Liver (tissue), 3 donors: Measurements from ENCODE around the gene PDE4C.

Source experiments
- EGR1 ChIP-seq, 2 donors: IDR thresholded peaks; 2 replicates each; pipeline ENCODE4 v1.6.1; 2016 to 2018; ENCODE audit warnings: antibody characterized with exemption in 2 of 2, low read depth in 2 of 2
- GABPA ChIP-seq, 2 donors: IDR thresholded peaks in 1 of 2; conservative IDR thresholded peaks in 1 of 2; 2 replicates each; pipeline ENCODE4 v1.6.1; 2016; ENCODE audit warnings: antibody characterized with exemption in 2 of 2, mild to moderate bottlenecking in 1 of 2, moderate library complexity in 1 of 2
- HNF4A ChIP-seq, 2 donors: conservative IDR thresholded peaks; 2 replicates each; pipeline ENCODE4 v1.6.1; 2016; ENCODE audit warnings: antibody characterized with exemption in 2 of 2, mild to moderate bottlenecking in 2 of 2
- JUND ChIP-seq, 2 donors: IDR thresholded peaks; 2 replicates each; pipeline ENCODE4 v1.6.1; 2016; ENCODE audit warnings: antibody characterized with exemption in 2 of 2
- RAD21 ChIP-seq, 2 donors: IDR thresholded peaks; 2 replicates each; pipeline ENCODE4 v1.6.1; 2016; ENCODE audit warnings: antibody characterized with exemption in 2 of 2, mild to moderate bottlenecking in 2 of 2
- REST ChIP-seq: IDR thresholded peaks from 2 replicates; pipeline ENCODE4 v1.6.1; 2016; ENCODE audit warnings: antibody characterized with exemption, mild to moderate bottlenecking
- RXRA ChIP-seq, 2 donors: IDR thresholded peaks; 2 replicates each; pipeline ENCODE4 v1.6.1; 2017 to 2018; ENCODE audit warnings: antibody characterized with exemption in 2 of 2, mild to moderate bottlenecking in 1 of 2
- SP1 ChIP-seq: IDR thresholded peaks from 2 replicates; pipeline ENCODE4 v1.6.1; 2018; ENCODE audit warnings: antibody characterized with exemption, mild to moderate bottlenecking
- TAF1 ChIP-seq: conservative IDR thresholded peaks from 2 replicates; pipeline ENCODE4 v1.6.1; 2016; ENCODE audit warnings: antibody characterized with exemption, mild to moderate bottlenecking
- YY1 ChIP-seq: IDR thresholded peaks from 2 replicates; pipeline ENCODE4 v1.6.1; 2016; ENCODE audit warnings: antibody characterized with exemption, mild to moderate bottlenecking
- TF ChIP-seq, protein P1 (sequence below): fragments of 150-350 bp; IDR thresholded peaks from 2 replicates; pipeline ENCODE4 v1.5.1; 2017; ENCODE audit warnings: improper control_type of control experiment, low read depth, low read length; ENCODE audit not compliant: missing input control
- TF ChIP-seq, protein P2 (sequence below): IDR thresholded peaks from 2 replicates; pipeline ENCODE4 v1.6.1; 2016; ENCODE audit warnings: antibody characterized with exemption
- TF ChIP-seq, protein P3 (sequence below): IDR thresholded peaks from 2 replicates; pipeline ENCODE4 v1.6.1; 2016; ENCODE audit warnings: antibody characterized with exemption
- TF ChIP-seq, protein P4 (sequence below): IDR thresholded peaks from 2 replicates; pipeline ENCODE4 v1.6.1; 2016; ENCODE audit warnings: antibody characterized with exemption
- donor health status: healthy.
- donor health status: healthy.

GRCh38 chr19:18190278-18190677, 36.0 kb downstream of the PDE4C start:
- TF ChIP-seq, protein P1, sequence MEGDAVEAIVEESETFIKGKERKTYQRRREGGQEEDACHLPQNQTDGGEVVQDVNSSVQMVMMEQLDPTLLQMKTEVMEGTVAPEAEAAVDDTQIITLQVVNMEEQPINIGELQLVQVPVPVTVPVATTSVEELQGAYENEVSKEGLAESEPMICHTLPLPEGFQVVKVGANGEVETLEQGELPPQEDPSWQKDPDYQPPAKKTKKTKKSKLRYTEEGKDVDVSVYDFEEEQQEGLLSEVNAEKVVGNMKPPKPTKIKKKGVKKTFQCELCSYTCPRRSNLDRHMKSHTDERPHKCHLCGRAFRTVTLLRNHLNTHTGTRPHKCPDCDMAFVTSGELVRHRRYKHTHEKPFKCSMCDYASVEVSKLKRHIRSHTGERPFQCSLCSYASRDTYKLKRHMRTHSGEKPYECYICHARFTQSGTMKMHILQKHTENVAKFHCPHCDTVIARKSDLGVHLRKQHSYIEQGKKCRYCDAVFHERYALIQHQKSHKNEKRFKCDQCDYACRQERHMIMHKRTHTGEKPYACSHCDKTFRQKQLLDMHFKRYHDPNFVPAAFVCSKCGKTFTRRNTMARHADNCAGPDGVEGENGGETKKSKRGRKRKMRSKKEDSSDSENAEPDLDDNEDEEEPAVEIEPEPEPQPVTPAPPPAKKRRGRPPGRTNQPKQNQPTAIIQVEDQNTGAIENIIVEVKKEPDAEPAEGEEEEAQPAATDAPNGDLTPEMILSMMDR = no peak
- TF ChIP-seq, protein P2, sequence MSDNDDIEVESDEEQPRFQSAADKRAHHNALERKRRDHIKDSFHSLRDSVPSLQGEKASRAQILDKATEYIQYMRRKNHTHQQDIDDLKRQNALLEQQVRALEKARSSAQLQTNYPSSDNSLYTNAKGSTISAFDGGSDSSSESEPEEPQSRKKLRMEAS = no peak
- TF ChIP-seq JUND (IDR thresholded peaks at IDR 0.05) = no peak
- TF ChIP-seq TAF1 = no peak
- no peak for TF ChIP-seq RAD21 (IDR thresholded peaks at IDR 0.05)
- TF ChIP-seq GABPA (IDR thresholded peaks at IDR 0.05 in 1 of 2, conservative IDR thresholded peaks at IDR 0.05 in 1 of 2) = no peak
- TF ChIP-seq SP1 = no peak
- TF ChIP-seq, protein P3, sequence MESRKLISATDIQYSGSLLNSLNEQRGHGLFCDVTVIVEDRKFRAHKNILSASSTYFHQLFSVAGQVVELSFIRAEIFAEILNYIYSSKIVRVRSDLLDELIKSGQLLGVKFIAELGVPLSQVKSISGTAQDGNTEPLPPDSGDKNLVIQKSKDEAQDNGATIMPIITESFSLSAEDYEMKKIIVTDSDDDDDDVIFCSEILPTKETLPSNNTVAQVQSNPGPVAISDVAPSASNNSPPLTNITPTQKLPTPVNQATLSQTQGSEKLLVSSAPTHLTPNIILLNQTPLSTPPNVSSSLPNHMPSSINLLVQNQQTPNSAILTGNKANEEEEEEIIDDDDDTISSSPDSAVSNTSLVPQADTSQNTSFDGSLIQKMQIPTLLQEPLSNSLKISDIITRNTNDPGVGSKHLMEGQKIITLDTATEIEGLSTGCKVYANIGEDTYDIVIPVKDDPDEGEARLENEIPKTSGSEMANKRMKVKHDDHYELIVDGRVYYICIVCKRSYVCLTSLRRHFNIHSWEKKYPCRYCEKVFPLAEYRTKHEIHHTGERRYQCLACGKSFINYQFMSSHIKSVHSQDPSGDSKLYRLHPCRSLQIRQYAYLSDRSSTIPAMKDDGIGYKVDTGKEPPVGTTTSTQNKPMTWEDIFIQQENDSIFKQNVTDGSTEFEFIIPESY = no peak
- TF ChIP-seq, protein P4, sequence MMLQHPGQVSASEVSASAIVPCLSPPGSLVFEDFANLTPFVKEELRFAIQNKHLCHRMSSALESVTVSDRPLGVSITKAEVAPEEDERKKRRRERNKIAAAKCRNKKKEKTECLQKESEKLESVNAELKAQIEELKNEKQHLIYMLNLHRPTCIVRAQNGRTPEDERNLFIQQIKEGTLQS = no peak
- no peak for TF ChIP-seq REST
- no peak for TF ChIP-seq EGR1 (IDR thresholded peaks at IDR 0.05; ENCODE audit: low read depth in 2 of 2)
- no peak for TF ChIP-seq RXRA (IDR thresholded peaks at IDR 0.05)
- TF ChIP-seq HNF4A (conservative IDR thresholded peaks at IDR 0.05) = no peak
- no peak for TF ChIP-seq YY1
